OCI-LY3 (cell line): ENCODE measurements around the gene ROBO1.

Source experiments
- CTCF ChIP-seq: fragments of 200-600, 300-600 bp; sonication (generic); IDR thresholded peaks from 2 replicates; pipeline ENCODE4 v1.5.1; 2014; ENCODE audit warnings: antibody characterized with exemption, low read length, low read depth
- EZH2phosphoT487 ChIP-seq: fragments of 200-600 bp; shearing (Covaris generic); IDR thresholded peaks from 2 replicates; pipeline ENCODE4 v1.6.1; 2018; ENCODE audit warnings: antibody characterized with exemption, mixed run types, low read depth

GRCh38 chr3:79415356-79415755 is 352.4 kb downstream of the ROBO1 start:
- TF ChIP-seq CTCF (no peak), EZH2phosphoT487 (no peak)
